Ovary (tissue), 9 donors: Measurements from ENCODE around the gene MAP4. TPM values are rescaled to one million over a fixed set of nuclear protein-coding genes. Genes with fewer than 3 reads are reported as not detected.

Source experiments
- DNase-seq, 5 donors: peaks; one replicate each; pipeline ENCODE4 v3.0.0-alpha.2; 2019 to 2020
- H3K27ac ChIP-seq, 2 donors: fragments of 200-600 bp; one replicate each; pipeline versions ENCODE4 v1.5.1 to v1.8.0; 2019 to 2022
- H3K27me3 ChIP-seq: fragments of 200-600 bp; one replicate; pipeline ENCODE4 v1.8.0; 2022
- H3K36me3 ChIP-seq: fragments of 200-600 bp; sonication (generic); one replicate; pipeline ENCODE4 v1.5.1; 2019
- H3K4me1 ChIP-seq: one replicate; pipeline ENCODE4 v1.8.1; 2013; ENCODE audit warnings: mild to moderate bottlenecking, moderate library complexity; ENCODE audit not compliant: insufficient read depth
- H3K4me3 ChIP-seq: fragments of 200-600 bp; sonication (generic); one replicate; pipeline ENCODE4 v1.5.1; 2017
- H3K9me3 ChIP-seq, 2 donors: fragments of 200-600 bp in 1 of 2; sonication (generic) in 1 of 2; one replicate each; pipeline versions ENCODE4 v1.5.1 to v1.8.1; 2013 to 2019; ENCODE audit warnings: mild to moderate bottlenecking in 1 of 2, moderate library complexity in 1 of 2
- CTCF ChIP-seq, 3 donors: fragments of 450-650 bp in 2 of 3; fragments of 200-600 bp in 1 of 3; IDR thresholded peaks; one replicate each; pipeline versions ENCODE4 v1.5.1 to v1.8.0; 2016 to 2022; ENCODE audit warnings: antibody characterized with exemption in 3 of 3, mild to moderate bottlenecking in 1 of 3
- EP300 ChIP-seq: sonication (generic); formaldehyde crosslinking; IDR thresholded peaks from one replicate; pipeline ENCODE4 v1.6.1; 2017; ENCODE audit warnings: antibody characterized with exemption
- POLR2A ChIP-seq: fragments of 450-650 bp; IDR thresholded peaks from one replicate; pipeline ENCODE4 v1.6.1; 2017; ENCODE audit warnings: antibody characterized with exemption, mild to moderate bottlenecking, moderate library complexity
- WGBS, 3 donors: extraction: QIAGEN DNeasy Blood & Tissue Kit in 1 of 3; methylation state at CpG; one replicate each; pipeline versions ENCODE4 v1.1.5 to v1.1.7; 2013 to 2017; 5-methylcytosine and 5-hydroxymethylcytosine counted together
- intact Hi-C, 4 donors: fragments of 100-400 bp; cut with DNase I; formaldehyde crosslinking; loops; one replicate each; pipeline versions ENCODE4 v1.11.0 to v1.15.1; 2022 to 2023
- polyA plus RNA-seq, 2 donors: library from polyadenylated mRNA; stranded (reverse); fragments of 200-250 nt in 1 of 2; fragments of 350-450 nt in 1 of 2; fragmentation: Illumina TruSeq in 1 of 2; extraction: RNeasy Lipid Tissue Mini Kit (QIAGEN cat#74804) in 1 of 2; gene quantifications; one replicate each; pipeline ENCODE4 v1.2.3, GENCODE V29; 2013 to 2014
- total RNA-seq, 7 donors: library from RNA; depleted of rRNA in 2 of 7; stranded (reverse); fragments of >200 nt in 2 of 7; fragmentation: NEBNext Ultra II Directional in 3 of 7; extraction: Animal tissue kit (Norgen Biotek cat#: 25700) in 3 of 7; gene quantifications; one replicate each; pipeline versions ENCODE4 v1.1.0 to v1.2.4, GENCODE V29; 2016 to 2023
- donor health status: DM: no; HTN: no; CAD: no; lungs with moderate emphysema.
- donor health status: DM: no; HTN: no; CAD: no.
- donor health status: Bipolar disorder and iron deficiency.
- donor health status: DM: yes; HTN: yes; CAD: no.
- donor health status: DM: no; HTN: no; CAD: no.
- donor health status: DM: yes; HTN: yes; CAD: no.

The MAP4 gene
- total and polyA plus RNA-seq, 9 donors, result 64.9 to 271 (median 196) TPM

DNA sequence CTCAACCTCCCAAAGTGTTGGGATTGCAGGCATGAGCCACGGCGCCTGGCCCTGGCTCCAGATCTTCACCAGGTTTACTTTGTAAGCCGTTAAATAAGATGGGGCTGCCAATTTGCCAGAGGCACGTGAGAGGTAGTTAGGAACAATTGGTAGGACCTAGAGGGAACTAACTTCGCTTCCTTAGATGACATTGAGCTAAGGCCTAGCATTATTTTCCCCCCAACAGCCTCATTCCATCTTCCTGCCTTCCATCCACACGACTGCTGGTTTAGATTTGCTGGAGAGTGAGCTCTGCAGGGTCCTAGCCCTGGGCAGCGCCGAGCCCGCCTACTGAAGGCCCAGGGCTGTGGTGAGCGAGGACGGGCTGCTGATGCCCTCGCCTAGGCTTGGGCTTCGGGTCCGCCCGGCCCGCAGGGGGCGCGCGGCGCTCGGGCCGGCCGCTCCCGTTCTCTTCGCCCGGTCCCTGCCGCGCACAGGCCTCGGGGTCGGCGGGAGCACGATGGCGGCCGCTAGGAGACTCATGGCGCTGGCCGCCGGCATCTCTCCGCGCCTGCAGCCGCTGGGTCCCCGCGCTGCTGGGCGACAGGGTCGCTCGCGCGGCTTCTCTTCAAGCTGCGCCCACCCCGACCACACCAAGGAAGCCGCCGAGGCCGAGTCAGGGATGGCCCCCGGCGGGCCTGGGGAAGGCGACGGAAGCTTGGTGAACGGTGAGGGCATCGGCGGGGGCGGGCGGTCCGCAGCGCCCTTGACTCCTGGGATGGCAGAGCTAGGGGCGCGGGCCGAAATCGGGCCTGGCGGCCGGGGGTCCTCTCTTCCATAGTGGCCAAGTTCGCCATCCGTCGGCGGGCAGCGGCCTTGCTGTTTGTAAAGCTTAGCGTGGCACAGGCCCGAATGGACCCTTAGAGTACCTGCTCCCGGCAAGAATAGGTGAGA lies 191.4 kb downstream of the MAP4 start:
- TF ChIP-seq EP300 (no peak), CTCF (IDR thresholded peaks at IDR 0.05) (peak; percentile 69 to 94 (median 93)), POLR2A (peak; percentile 26)
- 2 to 4% (median 4%) methylated on average over 51 to 77 of the region's 77 CpGs for WGBS, 3 donors
- intact Hi-C loops, result loop anchor here in 3 of 4 donors (5.0 to 10.0 kb wide), 3 partner anchors 167 to 332 kb away; no protein-coding TSS in a partner anchor
- Histone ChIP-seq H3K36me3 (no peaks in the 10 kb centered on the region), H3K4me3 (peak overlapping the region; percentile 98), H3K27me3 (no peaks in the 10 kb centered on the region), H3K27ac (peak overlapping the region; percentile 73 to 84), H3K9me3 (no peaks in the 10 kb centered on the region), H3K4me1 (peaks cover 2% of the 10 kb centered on the region)
- peak; percentile 65 to 86 (median 76) for DNase-seq

GRCh38 chr3:47817609-47818008 lies 198.6 kb downstream of the MAP4 start:
- H3K4me3 ChIP-seq, result no peak overlapping the region
- no peak for DNase-seq
- H3K27ac ChIP-seq, result no peak overlapping the region
- H3K36me3 ChIP-seq, result no peaks in the 10 kb centered on the region
- TF ChIP-seq CTCF (IDR thresholded peaks at IDR 0.05) (no peak), EP300 (no peak), POLR2A (no peak)
- intact Hi-C loops, result no loop called here
- no peaks in the 10 kb centered on the region for H3K9me3 ChIP-seq
- H3K27me3 ChIP-seq, result no peaks in the 10 kb centered on the region
- 89 to 93% (median 89%) methylated on average over 7 of the region's 7 CpGs for WGBS, 3 donors
- H3K4me1 ChIP-seq, result peaks cover 4% of the 10 kb centered on the region

DNA sequence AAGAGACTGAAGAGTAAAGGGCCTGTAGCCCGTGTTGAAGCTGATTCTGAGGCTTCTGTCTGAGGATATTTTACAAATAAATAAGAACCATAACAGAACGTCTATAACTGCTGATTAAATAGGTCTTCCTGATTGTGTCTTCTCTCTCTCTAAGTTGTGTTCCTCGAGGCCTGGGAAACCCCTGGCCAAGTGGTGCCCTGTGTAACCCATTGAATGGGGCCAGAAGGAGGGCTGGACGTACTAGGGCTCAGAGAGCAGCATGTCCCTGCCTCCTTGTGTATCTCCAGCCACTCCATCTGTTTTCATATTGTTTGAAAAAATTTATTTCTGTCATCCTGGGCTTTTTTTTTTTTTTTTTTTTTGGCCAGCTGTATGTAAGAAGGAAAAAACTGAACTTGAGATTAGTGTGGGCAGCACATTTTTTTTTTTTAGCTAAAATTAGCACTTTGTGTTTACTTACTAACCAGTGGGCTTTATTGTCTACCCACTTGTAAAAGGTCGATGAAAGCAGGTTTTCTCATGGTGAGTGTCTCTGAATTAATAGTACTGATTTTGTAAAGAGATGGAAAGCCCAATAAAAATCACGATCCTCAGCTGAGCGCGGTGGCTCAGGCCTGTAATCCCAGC lies 202.6 kb downstream of the MAP4 start:
- TF ChIP-seq CTCF (IDR thresholded peaks at IDR 0.05) (no peak), EP300 (no peak)
- H3K27me3 ChIP-seq, result no peaks in the 10 kb centered on the region
- H3K27ac ChIP-seq, result no peak overlapping the region
- peaks cover 4% of the 10 kb centered on the region for H3K4me1 ChIP-seq
- intact Hi-C loops, result no loop called here
- no peak overlapping the region for H3K4me3 ChIP-seq
- WGBS, 3 donors, result 52 to 66% (median 54%) methylated on average over 8 of the region's 8 CpGs
- no peaks in the 10 kb centered on the region for H3K36me3 ChIP-seq
- no peak for DNase-seq
- H3K9me3 ChIP-seq, result no peaks in the 10 kb centered on the region

- no peak for TF ChIP-seq EP300
- no peak for TF ChIP-seq CTCF (IDR thresholded peaks at IDR 0.05)
- no peak for TF ChIP-seq POLR2A
- Histone ChIP-seq H3K27ac (no peak overlapping the region), H3K36me3 (no peaks in the 10 kb centered on the region), H3K27me3 (no peaks in the 10 kb centered on the region), H3K4me1 (peaks cover 6% of the 10 kb centered on the region), H3K9me3 (no peaks in the 10 kb centered on the region), H3K4me3 (no peak overlapping the region)
- intact Hi-C loops, result no loop called here
- WGBS, 3 donors, result 58 to 70% (median 67%) methylated on average over 1 of the region's 1 CpG
- DNase-seq, result no peak
Measured at GRCh38 chr3:47804577-47804976, 211.6 kb downstream of the MAP4 start.
